Keratinocyte (primary cell): Measurements from ENCODE around the gene TOE1. TPM values are rescaled to one million over a fixed set of nuclear protein-coding genes. Genes with fewer than 3 reads are reported as not detected.

Source experiments
- DNase-seq: peaks from one replicate; pipeline ENCODE4 v3.0.0-alpha.2; 2011; ENCODE audit warnings: low read depth, missing footprints, low spot score
- FAIRE-seq: peaks from 2 replicates; lab custom pipeline; 2011; peaks lifted over from hg19 to GRCh38; lab: Jason Lieb, UNC
- H2AFZ ChIP-seq: 2 replicates; pipeline ENCODE4 v1.6.0; 2012; ENCODE audit warnings: low read length, control low read depth, inconsistent platforms; ENCODE audit not compliant: control insufficient read depth
- H3K27ac ChIP-seq: 2 replicates; pipeline ENCODE4 v1.5.1; 2011; ENCODE audit warnings: low read length; ENCODE audit not compliant: control insufficient read depth, insufficient read depth
- H3K27me3 ChIP-seq: 3 replicates; pipeline ENCODE4 v1.6.0; 2011; ENCODE audit warnings: low read length; ENCODE audit not compliant: control insufficient read depth, insufficient read depth; ENCODE audit errors: extremely low read depth
- H3K36me3 ChIP-seq, 2 experiments: 2 replicates in 1 of 2; 3 replicates in 1 of 2; pipeline ENCODE4 v1.5.1; 2011; ENCODE audit warnings: low read length in 2 of 2, mild to moderate bottlenecking in 1 of 2; ENCODE audit not compliant: control insufficient read depth in 2 of 2, insufficient read depth in 2 of 2; ENCODE audit errors: extremely low read depth in 1 of 2
- H3K4me1 ChIP-seq: 3 replicates; pipeline ENCODE4 v1.5.1; 2011; ENCODE audit warnings: low read length; ENCODE audit not compliant: control insufficient read depth, insufficient read depth; ENCODE audit errors: extremely low read depth
- H3K4me2 ChIP-seq: 3 replicates; pipeline ENCODE4 v1.6.0; 2011; ENCODE audit warnings: low read depth, low read length; ENCODE audit not compliant: control insufficient read depth, insufficient read depth; ENCODE audit errors: extremely low read depth
- H3K4me3 ChIP-seq, 3 experiments: fragments of 200-600 bp in 1 of 3; sonication (generic) in 1 of 3; 2 replicates in 2 of 3; 3 replicates in 1 of 3; pipeline ENCODE4 v1.5.1; 2011 to 2016; ENCODE audit warnings: low read length in 3 of 3, mild to moderate bottlenecking in 3 of 3, control low read depth in 2 of 3, inconsistent platforms in 1 of 3, low read depth in 1 of 3, mixed read lengths in 1 of 3, mixed run types in 1 of 3, moderate library complexity in 1 of 3; ENCODE audit not compliant: control insufficient read depth in 2 of 3, insufficient read depth in 2 of 3; ENCODE audit errors: extremely low read depth in 1 of 3
- H3K79me2 ChIP-seq: 2 replicates; pipeline ENCODE4 v1.6.0; 2012; ENCODE audit warnings: low read length; ENCODE audit not compliant: control insufficient read depth, insufficient read depth
- H3K9ac ChIP-seq: 3 replicates; pipeline ENCODE4 v1.6.0; 2011; ENCODE audit warnings: low read length; ENCODE audit not compliant: control insufficient read depth, insufficient read depth; ENCODE audit errors: extremely low read depth
- H3K9me1 ChIP-seq: 3 replicates; pipeline ENCODE4 v1.6.0; 2011; ENCODE audit warnings: low read length; ENCODE audit not compliant: control insufficient read depth, insufficient read depth; ENCODE audit errors: extremely low read depth
- H3K9me3 ChIP-seq: 2 replicates; pipeline ENCODE4 v1.5.1; 2012; ENCODE audit warnings: low read depth, low read length; ENCODE audit not compliant: control insufficient read depth
- H4K20me1 ChIP-seq: 3 replicates; pipeline ENCODE4 v1.6.0; 2011; ENCODE audit warnings: low read length; ENCODE audit not compliant: control insufficient read depth, insufficient read depth; ENCODE audit errors: extremely low read depth
- CTCF ChIP-seq, 3 experiments: IDR thresholded peaks in 1 of 3; conservative IDR thresholded peaks in 1 of 3; optimal IDR thresholded peaks in 1 of 3; 2 replicates in 2 of 3; 3 replicates in 1 of 3; pipeline versions ENCODE3 to v1.5.1; 2011; ENCODE audit warnings: low read length in 3 of 3, mild to moderate bottlenecking in 3 of 3, moderate library complexity in 2 of 3, control low read depth in 1 of 3, inconsistent platforms in 1 of 3; ENCODE audit not compliant: insufficient read depth in 2 of 3; ENCODE audit errors: extremely low read depth in 1 of 3
- EZH2 ChIP-seq: IDR thresholded peaks from one replicate; pipeline ENCODE4 v1.6.1; 2012; ENCODE audit warnings: inconsistent platforms, mild to moderate bottlenecking, low read length, moderate library complexity
- dilution Hi-C: fragments of 300-500 bp; cut with MboI; formaldehyde crosslinking; loops from one replicate; pipeline ENCODE4 v1.7.0; 2020; ENCODE audit warnings: low sequenced_read_pairs; ENCODE audit not compliant: extremely low pct_ligation_motif_present
- polyA plus RNA-seq, 5 experiments: library from polyadenylated mRNA; depleted of rRNA in 3 of 5; stranded (reverse) in 3 of 5; stranded (forward) in 1 of 5; unstranded in 1 of 5; fragments of >200 nt; gene quantifications; 1 replicate in 1 of 5; 2 replicates in 3 of 5; 3 replicates in 1 of 5; pipeline versions ENCODE4 v1.2.1 to v1.2.3, GENCODE V29; 2011 to 2012; ENCODE audit warnings: missing spikeins in 2 of 5, low read depth in 1 of 5, low replicate concordance in 1 of 5

Gene TOE1
- polyA plus RNA-seq, 1 donor (not counting 4 experiments of a cell fraction or from before 2014, with no cell fraction given), result 12.1 TPM

DNA sequence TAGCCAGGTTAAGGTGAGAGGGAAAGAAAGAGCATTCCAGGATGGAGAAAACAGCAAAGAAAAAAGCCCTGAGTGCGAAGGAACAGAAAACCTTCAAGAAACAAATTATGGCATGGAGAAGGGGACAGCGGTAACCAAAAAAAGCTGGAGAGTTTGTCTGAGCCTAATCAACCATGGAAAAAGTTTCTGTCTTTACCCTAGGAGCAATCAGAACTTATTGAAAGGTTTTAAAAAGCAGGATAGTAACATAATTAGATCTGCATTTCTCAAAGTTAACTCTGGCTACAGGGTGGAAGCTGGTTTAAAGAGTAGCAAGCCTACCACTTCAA, 39.3 kb upstream of the TOE1 start:
- Histone ChIP-seq H3K9me1 (no peaks in the 10 kb centered on the region), H3K9ac (no peak overlapping the region), H3K79me2 (no peaks in the 10 kb centered on the region), H3K9me3 (no peaks in the 10 kb centered on the region), H3K4me3 (no peak overlapping the region), H3K36me3 (no peaks in the 10 kb centered on the region), H3K27ac (no peak overlapping the region), H2AFZ (no peak overlapping the region), H3K4me2 (no peak overlapping the region), H3K4me1 (peaks cover 10% of the 10 kb centered on the region), H4K20me1 (no peaks in the 10 kb centered on the region), H3K27me3 (no peaks in the 10 kb centered on the region)
- TF ChIP-seq CTCF (optimal IDR thresholded peaks at IDR 0.05 in 1 of 3, IDR thresholded peaks at IDR 0.05 in 1 of 3, conservative IDR thresholded peaks at IDR 0.05 in 1 of 3; ENCODE audit: extremely low read depth in 1 of 3, insufficient read depth in 2 of 3, low read length in 3 of 3) (no peak), EZH2 (no peak)
- dilution Hi-C loops, result no loop called here
- FAIRE-seq, result no peak
- DNase-seq, result no peak

DNA sequence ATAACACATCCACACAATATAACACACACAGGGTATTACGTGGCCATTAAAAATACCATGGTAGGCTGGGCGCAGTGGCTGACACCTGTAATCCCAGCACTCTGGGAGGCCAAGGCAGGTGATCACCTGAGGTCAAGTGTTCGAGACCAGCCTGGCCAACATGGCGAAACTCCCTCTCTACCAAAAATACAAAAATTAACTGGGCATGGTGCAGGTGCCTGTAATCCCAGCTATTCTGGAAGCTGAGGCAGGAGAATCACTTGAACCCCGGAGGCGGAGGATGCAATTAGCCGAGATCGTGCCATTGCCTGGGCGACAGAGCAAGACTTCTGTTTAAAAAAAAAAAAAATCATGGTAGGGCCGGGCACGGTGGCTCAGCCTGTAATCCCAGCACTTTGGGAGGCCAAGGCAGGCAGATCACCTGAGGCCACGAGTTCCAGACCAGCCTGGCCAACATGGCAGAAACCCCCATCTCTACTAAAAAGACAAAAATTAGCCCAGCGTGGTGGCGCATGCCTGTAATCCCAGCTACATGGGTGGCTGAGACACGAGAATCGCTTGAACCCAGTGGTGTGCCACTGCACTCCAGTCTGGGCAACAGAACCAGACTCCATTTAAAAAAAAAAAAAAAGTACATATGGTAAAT, 37.3 kb upstream of the TOE1 start:
- Histone ChIP-seq H3K79me2 (no peaks in the 10 kb centered on the region), H3K27ac (peak overlapping the region; percentile 59), H3K4me1 (peaks cover 13% of the 10 kb centered on the region), H3K9ac (peak overlapping the region; percentile 76), H3K9me3 (no peaks in the 10 kb centered on the region), H4K20me1 (no peaks in the 10 kb centered on the region), H3K9me1 (no peaks in the 10 kb centered on the region), H3K36me3 (no peaks in the 10 kb centered on the region), H3K4me2 (peak overlapping the region; percentile 76), H3K4me3 (peak overlapping the region; percentile 59 to 75 (median 61)), H2AFZ (peak overlapping the region; percentile 58), H3K27me3 (no peaks in the 10 kb centered on the region)
- FAIRE-seq (no peak), DNase-seq (no peak)
- dilution Hi-C loops, result no loop called here
- TF ChIP-seq EZH2 (no peak), CTCF (optimal IDR thresholded peaks at IDR 0.05 in 1 of 3, IDR thresholded peaks at IDR 0.05 in 1 of 3, conservative IDR thresholded peaks at IDR 0.05 in 1 of 3; ENCODE audit: extremely low read depth in 1 of 3, insufficient read depth in 2 of 3, low read length in 3 of 3) (no peak)
